ENCODE measurements around the gene DNAJC3.

The DNAJC3 gene

DNA sequence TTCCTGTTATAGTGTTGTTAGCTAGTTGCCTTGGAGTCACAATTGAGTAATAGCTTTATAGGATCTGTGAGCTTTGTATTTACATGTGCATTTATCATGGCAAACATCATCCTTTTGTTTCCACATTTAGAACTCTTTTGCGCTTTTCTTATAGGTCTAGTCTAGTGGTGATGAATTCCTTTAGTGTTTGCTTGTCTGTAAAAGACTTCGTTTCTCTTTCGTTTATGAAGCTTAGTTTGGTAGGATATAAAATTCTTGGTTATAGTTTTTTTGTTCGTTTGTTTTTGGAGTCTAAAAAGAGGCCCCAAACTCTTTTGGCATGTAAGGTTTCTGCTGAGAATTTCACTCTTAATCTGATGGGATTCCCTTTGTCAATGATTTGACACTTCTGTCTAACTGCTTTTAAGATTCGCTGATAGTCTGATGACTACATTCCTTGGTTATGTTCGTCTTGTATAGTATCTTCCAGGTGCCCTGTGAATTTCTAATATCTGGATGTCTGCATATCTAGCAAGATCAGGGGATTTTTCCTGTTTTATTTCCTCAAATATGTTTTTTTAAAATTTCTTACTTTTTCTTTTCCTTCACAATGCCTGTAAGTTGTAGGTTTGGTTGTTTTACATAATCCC lies 20.2 kb downstream of the DNAJC3 start:
- no peaks in the 10 kb centered on the region for H3K36me3 ChIP-seq (ENCODE audit: control insufficient read depth in 1 of 2, insufficient read depth in 2 of 2, low read length in 2 of 2)
- H3K27ac ChIP-seq (ENCODE audit: low read depth, low read length) = no peak overlapping the region
- H3K4me3 ChIP-seq (ENCODE audit: low read depth in 1 of 2, low read length in 2 of 2) = no peak overlapping the region
- H3K4me1 ChIP-seq (ENCODE audit: control insufficient read depth in 1 of 2, insufficient read depth in 2 of 2, low read length in 2 of 2) = no peaks in the 10 kb centered on the region
- H3K9me3 ChIP-seq (ENCODE audit: control insufficient read depth in 1 of 2, low read length in 2 of 2) = no peaks in the 10 kb centered on the region
- H3K9ac ChIP-seq (ENCODE audit: low read depth in 1 of 2, low read length in 2 of 2) = no peak overlapping the region
- H3K27me3 ChIP-seq (ENCODE audit: control insufficient read depth in 1 of 2, insufficient read depth in 2 of 2, low read length in 2 of 2) = no peaks in the 10 kb centered on the region

DNA sequence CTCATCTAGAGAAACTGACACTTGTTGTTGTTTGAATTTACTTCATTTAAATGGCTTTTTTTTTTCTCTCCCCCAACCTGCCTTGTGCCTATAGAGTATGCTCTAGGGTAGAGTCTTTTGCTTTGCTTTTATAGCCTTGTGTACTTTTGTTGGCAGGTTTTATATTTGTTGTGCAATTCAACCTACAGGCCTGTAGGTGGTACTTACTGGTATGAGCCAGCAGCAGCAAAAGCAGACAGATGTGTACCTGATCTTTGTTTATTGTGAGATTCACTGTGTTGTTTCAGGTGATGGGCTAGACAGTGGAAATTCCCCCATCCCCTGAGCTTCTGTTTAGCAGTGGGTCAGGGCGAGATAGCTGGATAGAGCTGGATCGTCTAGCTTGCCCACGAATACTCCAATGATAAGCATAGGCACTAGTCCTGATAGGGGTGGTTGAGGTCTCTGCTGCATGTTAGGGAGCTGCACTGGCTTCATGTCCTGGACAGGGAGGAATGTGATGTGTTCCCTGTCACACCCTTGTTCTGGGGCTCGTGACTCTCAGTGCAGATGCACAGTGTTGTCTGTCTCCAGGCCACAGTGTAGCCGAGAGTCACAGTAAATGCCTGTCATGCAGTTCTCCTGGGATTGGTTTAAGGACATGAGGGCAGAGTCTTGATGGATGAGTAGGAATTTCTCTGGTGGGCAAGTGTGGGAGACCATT lies 21.3 kb downstream of the DNAJC3 start:
- H3K36me3 ChIP-seq (ENCODE audit: control insufficient read depth in 1 of 2, insufficient read depth in 2 of 2, low read length in 2 of 2) = no peaks in the 10 kb centered on the region
- H3K4me3 ChIP-seq (ENCODE audit: low read depth in 1 of 2, low read length in 2 of 2) = no peak overlapping the region
- H3K27ac ChIP-seq (ENCODE audit: low read depth, low read length) = no peak overlapping the region
- H3K9ac ChIP-seq (ENCODE audit: low read depth in 1 of 2, low read length in 2 of 2) = no peak overlapping the region
- no peaks in the 10 kb centered on the region for H3K9me3 ChIP-seq (ENCODE audit: control insufficient read depth in 1 of 2, low read length in 2 of 2)
- H3K4me1 ChIP-seq (ENCODE audit: control insufficient read depth in 1 of 2, insufficient read depth in 2 of 2, low read length in 2 of 2) = no peaks in the 10 kb centered on the region
- H3K27me3 ChIP-seq (ENCODE audit: control insufficient read depth in 1 of 2, insufficient read depth in 2 of 2, low read length in 2 of 2) = no peaks in the 10 kb centered on the region

DNA sequence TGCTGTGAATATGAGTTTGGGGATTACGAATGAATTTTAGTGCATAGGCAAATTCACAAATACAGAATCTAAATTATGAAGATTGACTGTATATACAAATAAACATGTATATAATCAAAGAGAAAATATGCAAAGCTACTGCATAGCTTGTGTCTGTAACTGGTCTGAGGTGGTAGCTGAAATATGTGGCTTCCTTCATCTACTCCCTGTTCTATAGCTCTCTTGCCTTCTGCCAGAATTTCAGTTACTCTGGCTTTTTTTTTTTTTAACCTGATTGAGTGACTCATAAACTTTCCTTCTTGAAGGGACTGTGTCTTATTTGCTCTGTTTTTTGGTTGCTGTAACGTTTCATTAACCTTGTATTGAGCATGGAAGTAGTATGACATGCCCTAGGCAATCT lies 26.6 kb downstream of the DNAJC3 start:
- Histone ChIP-seq H3K4me3 (ENCODE audit: low read depth in 1 of 2, low read length in 2 of 2) (no peak overlapping the region), H3K4me1 (ENCODE audit: control insufficient read depth in 1 of 2, insufficient read depth in 2 of 2, low read length in 2 of 2) (peaks cover 3 to 7% of the 10 kb centered on the region in 2 donors), H3K27ac (ENCODE audit: low read depth, low read length) (no peak overlapping the region), H3K9me3 (ENCODE audit: control insufficient read depth in 1 of 2, low read length in 2 of 2) (no peaks in the 10 kb centered on the region), H3K9ac (ENCODE audit: low read depth in 1 of 2, low read length in 2 of 2) (no peak overlapping the region), H3K27me3 (ENCODE audit: control insufficient read depth in 1 of 2, insufficient read depth in 2 of 2, low read length in 2 of 2) (no peaks in the 10 kb centered on the region), H3K36me3 (ENCODE audit: control insufficient read depth in 1 of 2, insufficient read depth in 2 of 2, low read length in 2 of 2) (no peaks in the 10 kb centered on the region)

DNA sequence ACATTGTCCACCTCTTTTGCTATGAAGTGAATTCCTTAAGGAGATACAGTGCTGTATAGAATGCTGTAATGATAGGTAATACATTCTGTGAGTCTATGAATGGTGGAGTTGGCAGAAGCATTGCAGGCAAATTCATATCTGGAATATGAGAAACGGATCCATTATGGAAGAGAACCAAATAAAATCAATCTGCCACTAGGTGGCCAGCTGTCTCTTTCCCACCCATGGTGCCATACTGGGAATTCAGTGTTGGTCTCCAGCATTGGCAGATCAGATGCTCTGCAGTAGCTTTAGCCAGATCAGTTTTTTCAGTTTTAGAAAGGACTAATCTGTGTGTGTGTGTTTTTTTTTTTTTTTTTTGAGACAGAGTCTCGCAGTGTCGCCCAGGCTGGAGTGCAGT lies 27.6 kb downstream of the DNAJC3 start:
- Histone ChIP-seq H3K4me1 (ENCODE audit: control insufficient read depth in 1 of 2, insufficient read depth in 2 of 2, low read length in 2 of 2) (peaks cover 3 to 7% of the 10 kb centered on the region in 2 donors), H3K27ac (ENCODE audit: low read depth, low read length) (no peak overlapping the region), H3K4me3 (ENCODE audit: low read depth in 1 of 2, low read length in 2 of 2) (no peak overlapping the region)

DNA sequence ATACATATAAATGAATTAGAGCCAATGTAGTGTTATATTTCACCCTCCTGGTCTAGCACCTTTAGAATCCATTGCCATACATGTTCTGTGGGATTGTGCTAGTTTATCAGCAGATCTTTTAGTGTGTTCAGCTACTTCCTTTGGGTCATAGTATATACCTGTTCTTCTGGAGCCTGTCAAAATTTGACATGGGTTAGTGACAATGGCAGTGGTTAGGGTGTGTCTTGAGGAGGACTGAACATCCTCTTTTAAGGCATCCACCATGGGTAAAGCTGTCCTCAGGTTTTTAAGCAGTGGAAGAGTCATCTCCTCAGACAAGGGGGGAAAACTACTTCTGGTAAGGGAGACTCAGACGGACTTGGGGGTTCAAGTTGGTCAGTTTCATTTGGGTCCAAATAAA lies 29.4 kb downstream of the DNAJC3 start:
- H3K27me3 ChIP-seq (ENCODE audit: control insufficient read depth in 1 of 2, insufficient read depth in 2 of 2, low read length in 2 of 2) = no peaks in the 10 kb centered on the region

More for the DNA sequence above, 27.6 kb downstream of the DNAJC3 start:
- Histone ChIP-seq H3K9ac (ENCODE audit: low read depth in 1 of 2, low read length in 2 of 2) (no peak overlapping the region), H3K27me3 (ENCODE audit: control insufficient read depth in 1 of 2, insufficient read depth in 2 of 2, low read length in 2 of 2) (no peaks in the 10 kb centered on the region), H3K36me3 (ENCODE audit: control insufficient read depth in 1 of 2, insufficient read depth in 2 of 2, low read length in 2 of 2) (no peaks in the 10 kb centered on the region), H3K9me3 (ENCODE audit: control insufficient read depth in 1 of 2, low read length in 2 of 2) (no peaks in the 10 kb centered on the region)

DNA sequence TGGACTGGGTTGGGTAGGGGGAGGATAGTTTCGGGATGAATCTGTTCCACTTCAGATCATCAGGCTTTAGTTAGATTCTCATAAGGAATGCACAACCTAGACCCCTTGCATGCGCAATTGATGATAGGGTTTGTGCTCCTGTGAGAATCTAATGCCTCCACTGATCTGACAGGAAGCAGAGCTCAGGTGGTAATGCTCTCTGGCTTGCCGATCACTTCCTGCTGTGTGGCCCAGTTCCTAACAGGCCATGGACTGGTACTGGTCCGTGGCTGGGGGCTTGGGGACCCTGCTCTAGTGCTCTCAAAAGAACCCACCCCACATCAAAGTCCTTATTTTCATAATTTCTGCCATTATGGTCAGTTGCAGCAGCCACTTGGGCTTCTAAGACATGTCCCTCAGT lies 30.1 kb downstream of the DNAJC3 start:
- peaks cover 3 to 7% of the 10 kb centered on the region in 2 donors for H3K4me1 ChIP-seq (ENCODE audit: control insufficient read depth in 1 of 2, insufficient read depth in 2 of 2, low read length in 2 of 2)
- no peaks in the 10 kb centered on the region for H3K27me3 ChIP-seq (ENCODE audit: control insufficient read depth in 1 of 2, insufficient read depth in 2 of 2, low read length in 2 of 2)
- H3K27ac ChIP-seq (ENCODE audit: low read depth, low read length) = no peak overlapping the region
- no peak overlapping the region for H3K9ac ChIP-seq (ENCODE audit: low read depth in 1 of 2, low read length in 2 of 2)
- H3K4me3 ChIP-seq (ENCODE audit: low read depth in 1 of 2, low read length in 2 of 2) = no peak overlapping the region
- no peaks in the 10 kb centered on the region for H3K9me3 ChIP-seq (ENCODE audit: control insufficient read depth in 1 of 2, low read length in 2 of 2)
- peaks cover 4 to 12% of the 10 kb centered on the region in 2 donors for H3K36me3 ChIP-seq (ENCODE audit: control insufficient read depth in 1 of 2, insufficient read depth in 2 of 2, low read length in 2 of 2)

More for the DNA sequence above, 29.4 kb downstream of the DNAJC3 start:
- Histone ChIP-seq H3K9ac (ENCODE audit: low read depth in 1 of 2, low read length in 2 of 2) (no peak overlapping the region), H3K4me1 (ENCODE audit: control insufficient read depth in 1 of 2, insufficient read depth in 2 of 2, low read length in 2 of 2) (peaks cover 3 to 7% of the 10 kb centered on the region in 2 donors), H3K36me3 (ENCODE audit: control insufficient read depth in 1 of 2, insufficient read depth in 2 of 2, low read length in 2 of 2) (peaks cover 0 to 12% of the 10 kb centered on the region in 2 donors), H3K27ac (ENCODE audit: low read depth, low read length) (no peak overlapping the region), H3K9me3 (ENCODE audit: control insufficient read depth in 1 of 2, low read length in 2 of 2) (no peaks in the 10 kb centered on the region), H3K4me3 (ENCODE audit: low read depth in 1 of 2, low read length in 2 of 2) (no peak overlapping the region)

DNA sequence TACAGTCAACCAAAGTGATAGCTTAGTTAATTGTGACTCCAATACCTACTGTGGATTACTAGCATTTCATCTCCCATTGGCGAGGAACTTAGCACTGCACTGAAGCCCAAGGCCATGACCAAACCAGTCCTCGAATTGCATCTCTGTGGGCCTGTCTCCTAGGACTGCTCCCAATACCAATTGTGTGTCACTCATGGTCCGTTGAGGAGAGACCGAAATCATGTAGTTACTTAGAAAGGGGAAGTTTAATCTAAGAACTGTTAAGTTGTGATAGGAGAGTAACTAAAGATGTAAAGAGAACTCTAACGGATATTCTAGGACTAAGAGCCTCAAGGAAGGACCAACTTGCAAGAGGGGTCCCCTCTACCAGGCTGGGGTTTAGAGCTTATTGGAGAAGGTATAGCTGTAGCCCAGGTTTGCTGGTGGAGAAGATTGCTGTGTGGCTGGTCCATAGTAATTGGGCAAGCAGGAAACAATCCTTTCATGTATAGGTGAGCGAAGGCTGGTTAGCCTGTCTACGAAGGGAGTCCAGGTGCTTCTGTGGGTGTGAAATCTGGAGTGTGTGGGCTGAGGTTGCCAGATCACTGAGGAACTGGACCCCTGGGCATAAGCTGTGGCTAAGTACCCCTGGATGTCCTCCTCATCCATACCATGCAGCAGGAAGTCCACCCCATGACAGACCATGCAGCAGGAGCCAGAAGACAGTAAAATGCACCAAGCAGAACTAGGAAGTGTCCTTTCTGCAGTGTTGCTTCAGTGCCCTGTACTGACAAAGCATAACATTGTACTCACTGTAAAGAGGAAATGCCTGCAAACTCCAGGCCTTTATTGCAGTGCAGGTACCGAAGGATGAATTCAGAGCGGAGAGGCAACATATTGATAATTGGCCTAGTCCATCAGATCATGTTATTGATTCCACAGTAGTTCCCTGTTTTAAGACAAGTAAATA lies 30.8 kb downstream of the DNAJC3 start:
- H3K4me1 ChIP-seq (ENCODE audit: control insufficient read depth in 1 of 2, insufficient read depth in 2 of 2, low read length in 2 of 2) = peaks cover 3 to 7% of the 10 kb centered on the region in 2 donors
- no peak overlapping the region for H3K27ac ChIP-seq (ENCODE audit: low read depth, low read length)
- H3K4me3 ChIP-seq (ENCODE audit: low read depth in 1 of 2, low read length in 2 of 2) = no peak overlapping the region
- no peaks in the 10 kb centered on the region for H3K27me3 ChIP-seq (ENCODE audit: control insufficient read depth in 1 of 2, insufficient read depth in 2 of 2, low read length in 2 of 2)
- H3K36me3 ChIP-seq (ENCODE audit: control insufficient read depth in 1 of 2, insufficient read depth in 2 of 2, low read length in 2 of 2) = peaks cover 6 to 19% of the 10 kb centered on the region in 2 donors
- no peaks in the 10 kb centered on the region for H3K9me3 ChIP-seq (ENCODE audit: control insufficient read depth in 1 of 2, low read length in 2 of 2)
- no peak overlapping the region for H3K9ac ChIP-seq (ENCODE audit: low read depth in 1 of 2, low read length in 2 of 2)

DNA sequence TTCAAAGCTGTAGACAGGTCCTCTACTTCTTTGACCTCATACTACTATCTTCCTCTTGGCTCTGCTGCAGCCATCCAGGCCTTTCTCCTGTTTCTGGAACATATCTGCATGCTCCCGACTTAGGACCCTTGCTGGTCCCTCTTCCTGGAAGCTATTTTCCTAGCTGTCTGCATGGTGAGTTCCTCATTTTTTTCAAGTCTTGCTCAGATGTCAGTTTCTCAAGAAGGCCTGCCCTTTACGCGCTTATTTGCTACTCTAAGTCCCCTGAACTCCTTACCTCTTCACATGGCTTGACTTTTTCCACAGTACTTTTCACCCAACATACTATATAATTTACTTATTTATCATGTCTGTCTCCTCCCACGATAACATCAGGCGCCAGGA lies 31.4 kb downstream of the DNAJC3 start:
- Histone ChIP-seq H3K4me3 (ENCODE audit: low read depth in 1 of 2, low read length in 2 of 2) (no peak overlapping the region), H3K36me3 (ENCODE audit: control insufficient read depth in 1 of 2, insufficient read depth in 2 of 2, low read length in 2 of 2) (peaks cover 7 to 26% of the 10 kb centered on the region in 2 donors), H3K27ac (ENCODE audit: low read depth, low read length) (no peak overlapping the region), H3K4me1 (ENCODE audit: control insufficient read depth in 1 of 2, insufficient read depth in 2 of 2, low read length in 2 of 2) (peaks cover 3 to 7% of the 10 kb centered on the region in 2 donors), H3K9me3 (ENCODE audit: control insufficient read depth in 1 of 2, low read length in 2 of 2) (no peaks in the 10 kb centered on the region), H3K9ac (ENCODE audit: low read depth in 1 of 2, low read length in 2 of 2) (no peak overlapping the region), H3K27me3 (ENCODE audit: control insufficient read depth in 1 of 2, insufficient read depth in 2 of 2, low read length in 2 of 2) (no peaks in the 10 kb centered on the region)

DNA sequence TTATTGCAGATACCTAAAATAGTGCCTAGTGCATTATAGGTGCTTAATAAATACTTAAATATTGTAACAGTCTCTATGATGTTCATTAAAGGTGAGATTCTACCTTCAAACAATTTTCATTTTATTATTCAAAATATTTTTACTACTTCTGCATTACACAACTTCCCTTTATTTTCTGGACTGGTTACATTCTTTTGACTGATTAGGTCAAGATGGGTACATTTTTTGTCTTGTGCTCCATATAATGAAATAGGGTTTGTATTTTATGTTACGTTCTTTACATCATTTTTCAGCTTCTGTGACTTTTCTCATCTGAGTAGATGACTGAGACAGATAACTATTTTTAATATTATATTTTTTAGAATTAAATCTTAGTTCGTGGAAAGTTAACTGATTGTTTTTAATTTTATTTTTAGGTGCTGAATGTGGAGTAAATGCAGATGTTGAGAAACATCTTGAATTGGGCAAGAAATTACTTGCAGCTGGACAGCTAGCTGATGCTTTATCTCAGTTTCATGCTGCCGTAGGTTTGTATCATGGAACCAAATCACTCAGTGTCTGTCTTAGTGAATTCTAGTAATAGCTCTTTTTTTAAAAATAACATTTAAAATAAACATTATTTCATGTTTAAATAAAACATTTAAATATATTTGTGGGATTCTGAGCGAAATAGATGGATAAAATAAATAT lies 32.0 kb downstream of the DNAJC3 start:
- Histone ChIP-seq H3K4me3 (ENCODE audit: low read depth in 1 of 2, low read length in 2 of 2) (no peak overlapping the region), H3K27me3 (ENCODE audit: control insufficient read depth in 1 of 2, insufficient read depth in 2 of 2, low read length in 2 of 2) (no peaks in the 10 kb centered on the region), H3K36me3 (ENCODE audit: control insufficient read depth in 1 of 2, insufficient read depth in 2 of 2, low read length in 2 of 2) (peaks cover 13 to 31% of the 10 kb centered on the region in 2 donors), H3K27ac (ENCODE audit: low read depth, low read length) (no peak overlapping the region), H3K9ac (ENCODE audit: low read depth in 1 of 2, low read length in 2 of 2) (no peak overlapping the region), H3K4me1 (ENCODE audit: control insufficient read depth in 1 of 2, insufficient read depth in 2 of 2, low read length in 2 of 2) (peaks cover 3 to 7% of the 10 kb centered on the region in 2 donors), H3K9me3 (ENCODE audit: control insufficient read depth in 1 of 2, low read length in 2 of 2) (no peaks in the 10 kb centered on the region)
